ENCODE results near the gene GDF9. TPM values are rescaled to one million over a fixed set of nuclear protein-coding genes. Genes with fewer than 3 reads are reported as not detected.
A peak's percentile ranks its signal among the peaks of the same experiment; 100 is the strongest.

Gene GDF9
- total and polyA plus RNA-seq, 2 experiments from 2014 or later, result 0.11 to 0.14 TPM

DNA sequence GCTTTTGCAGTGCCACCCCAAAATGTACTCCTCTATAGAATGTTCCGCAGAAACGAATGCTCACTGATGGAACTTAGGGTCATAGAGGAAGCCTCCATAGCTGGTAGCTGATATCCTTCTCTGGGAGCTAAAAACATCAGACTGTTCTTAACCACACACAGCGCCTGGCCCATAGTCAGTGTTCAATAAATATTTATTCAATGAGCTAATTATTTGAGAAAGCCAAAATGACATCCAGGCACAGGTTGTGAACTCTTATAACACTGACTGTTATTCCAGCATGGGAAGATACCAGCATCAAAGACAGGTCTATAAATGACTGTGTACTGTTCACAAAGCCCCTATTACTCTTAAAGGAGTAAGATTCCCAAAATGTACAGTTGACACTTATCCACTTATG, 12.9 kb downstream of the GDF9 start (continued):
- TF ChIP-seq POLR2AphosphoS5 (IDR thresholded peaks at IDR 0.05; ENCODE audit: low read depth) (no peak), STAT1 (IDR thresholded peaks at IDR 0.05; ENCODE audit: unreplicated experiment) (no peak)
- TF ChIP-seq, protein P1, sequence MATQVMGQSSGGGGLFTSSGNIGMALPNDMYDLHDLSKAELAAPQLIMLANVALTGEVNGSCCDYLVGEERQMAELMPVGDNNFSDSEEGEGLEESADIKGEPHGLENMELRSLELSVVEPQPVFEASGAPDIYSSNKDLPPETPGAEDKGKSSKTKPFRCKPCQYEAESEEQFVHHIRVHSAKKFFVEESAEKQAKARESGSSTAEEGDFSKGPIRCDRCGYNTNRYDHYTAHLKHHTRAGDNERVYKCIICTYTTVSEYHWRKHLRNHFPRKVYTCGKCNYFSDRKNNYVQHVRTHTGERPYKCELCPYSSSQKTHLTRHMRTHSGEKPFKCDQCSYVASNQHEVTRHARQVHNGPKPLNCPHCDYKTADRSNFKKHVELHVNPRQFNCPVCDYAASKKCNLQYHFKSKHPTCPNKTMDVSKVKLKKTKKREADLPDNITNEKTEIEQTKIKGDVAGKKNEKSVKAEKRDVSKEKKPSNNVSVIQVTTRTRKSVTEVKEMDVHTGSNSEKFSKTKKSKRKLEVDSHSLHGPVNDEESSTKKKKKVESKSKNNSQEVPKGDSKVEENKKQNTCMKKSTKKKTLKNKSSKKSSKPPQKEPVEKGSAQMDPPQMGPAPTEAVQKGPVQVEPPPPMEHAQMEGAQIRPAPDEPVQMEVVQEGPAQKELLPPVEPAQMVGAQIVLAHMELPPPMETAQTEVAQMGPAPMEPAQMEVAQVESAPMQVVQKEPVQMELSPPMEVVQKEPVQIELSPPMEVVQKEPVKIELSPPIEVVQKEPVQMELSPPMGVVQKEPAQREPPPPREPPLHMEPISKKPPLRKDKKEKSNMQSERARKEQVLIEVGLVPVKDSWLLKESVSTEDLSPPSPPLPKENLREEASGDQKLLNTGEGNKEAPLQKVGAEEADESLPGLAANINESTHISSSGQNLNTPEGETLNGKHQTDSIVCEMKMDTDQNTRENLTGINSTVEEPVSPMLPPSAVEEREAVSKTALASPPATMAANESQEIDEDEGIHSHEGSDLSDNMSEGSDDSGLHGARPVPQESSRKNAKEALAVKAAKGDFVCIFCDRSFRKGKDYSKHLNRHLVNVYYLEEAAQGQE (IDR thresholded peaks at IDR 0.05; ENCODE audit: unreplicated experiment), result no peak
- TF ChIP-seq, protein P2, sequence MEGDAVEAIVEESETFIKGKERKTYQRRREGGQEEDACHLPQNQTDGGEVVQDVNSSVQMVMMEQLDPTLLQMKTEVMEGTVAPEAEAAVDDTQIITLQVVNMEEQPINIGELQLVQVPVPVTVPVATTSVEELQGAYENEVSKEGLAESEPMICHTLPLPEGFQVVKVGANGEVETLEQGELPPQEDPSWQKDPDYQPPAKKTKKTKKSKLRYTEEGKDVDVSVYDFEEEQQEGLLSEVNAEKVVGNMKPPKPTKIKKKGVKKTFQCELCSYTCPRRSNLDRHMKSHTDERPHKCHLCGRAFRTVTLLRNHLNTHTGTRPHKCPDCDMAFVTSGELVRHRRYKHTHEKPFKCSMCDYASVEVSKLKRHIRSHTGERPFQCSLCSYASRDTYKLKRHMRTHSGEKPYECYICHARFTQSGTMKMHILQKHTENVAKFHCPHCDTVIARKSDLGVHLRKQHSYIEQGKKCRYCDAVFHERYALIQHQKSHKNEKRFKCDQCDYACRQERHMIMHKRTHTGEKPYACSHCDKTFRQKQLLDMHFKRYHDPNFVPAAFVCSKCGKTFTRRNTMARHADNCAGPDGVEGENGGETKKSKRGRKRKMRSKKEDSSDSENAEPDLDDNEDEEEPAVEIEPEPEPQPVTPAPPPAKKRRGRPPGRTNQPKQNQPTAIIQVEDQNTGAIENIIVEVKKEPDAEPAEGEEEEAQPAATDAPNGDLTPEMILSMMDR (conservative IDR thresholded peaks at IDR 0.05; ENCODE audit: low read depth in 2 of 2), result no peak

DNA sequence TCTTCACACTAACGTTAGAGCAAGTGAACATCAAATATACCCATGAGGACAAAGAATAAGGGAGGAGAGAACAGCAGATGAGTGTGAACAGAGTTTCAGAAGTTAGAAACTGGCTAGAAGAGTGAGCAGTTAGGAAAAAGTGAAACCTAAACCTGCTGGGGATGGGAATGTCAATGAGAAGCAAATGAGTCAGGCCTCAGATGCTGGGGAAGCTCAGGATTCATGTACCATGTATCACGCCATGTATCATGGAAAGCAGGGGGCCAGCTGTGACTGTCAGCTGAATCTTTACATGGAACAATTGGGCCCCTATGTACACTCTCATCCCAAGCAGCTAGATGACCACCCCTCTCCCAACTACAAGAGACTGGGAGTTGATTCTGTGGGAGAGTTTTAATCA, 16.2 kb downstream of the GDF9 start:
- no peaks in the 10 kb centered on the region for H3F3A ChIP-seq (replicated peaks; ENCODE audit: low read depth)
- peak overlapping the region; percentile 52 for H2AFZ ChIP-seq
- DNase-seq (ENCODE audit: low spot score) (no peak), ATAC-seq (no peak)
- H3K27me3 Mint-ChIP-seq (ENCODE audit: insufficient read depth, low read depth, poor library complexity), result no peaks in the 10 kb centered on the region
- no peak overlapping the region for H3K4me2 ChIP-seq
- peaks cover 9% of the 10 kb centered on the region; the same call in 1 of the 2 replicates for H3K4me1 ChIP-seq (ENCODE audit: insufficient read depth)
- no peak overlapping the region for H3K4me3 ChIP-seq
- H4K20me1 ChIP-seq (replicated peaks; ENCODE audit: insufficient read depth), result no peaks in the 10 kb centered on the region
- no peaks in the 10 kb centered on the region for H3K36me3 Mint-ChIP-seq (ENCODE audit: low read depth)
- H3K36me3 ChIP-seq (ENCODE audit: insufficient read depth), result no peaks in the 10 kb centered on the region
- H3K27ac Mint-ChIP-seq, result no peak overlapping the region
- peaks cover 5% of the 10 kb centered on the region; the same call in 2 of the 3 replicates for H3K4me1 Mint-ChIP-seq
- H3K9me3 Mint-ChIP-seq, result no peaks in the 10 kb centered on the region
- no peak overlapping the region for H3K27ac ChIP-seq (ENCODE audit: low read depth)
- H3K79me2 ChIP-seq (replicated peaks; ENCODE audit: insufficient read depth), result no peaks in the 10 kb centered on the region
- H3K27me3 ChIP-seq (ENCODE audit: insufficient read depth), result no peaks in the 10 kb centered on the region
- H3K9me2 ChIP-seq (ENCODE audit: insufficient read depth), result no peaks in the 10 kb centered on the region
- no peak overlapping the region for H3K4me3 Mint-ChIP-seq
- no peak for TF ChIP-seq EZH2phosphoT487 (IDR thresholded peaks at IDR 0.05; ENCODE audit: unreplicated experiment)
- TF ChIP-seq ZNF331 (CRISPR knock-in tag; IDR thresholded peaks at IDR 0.05; ENCODE audit: low read depth), result no peak
- TF ChIP-seq, protein P1 (IDR thresholded peaks at IDR 0.05; ENCODE audit: unreplicated experiment), result no peak
- TF ChIP-seq ZNF114 (CRISPR knock-in tag; IDR thresholded peaks at IDR 0.05), result no peak
- TF ChIP-seq, protein P3, sequence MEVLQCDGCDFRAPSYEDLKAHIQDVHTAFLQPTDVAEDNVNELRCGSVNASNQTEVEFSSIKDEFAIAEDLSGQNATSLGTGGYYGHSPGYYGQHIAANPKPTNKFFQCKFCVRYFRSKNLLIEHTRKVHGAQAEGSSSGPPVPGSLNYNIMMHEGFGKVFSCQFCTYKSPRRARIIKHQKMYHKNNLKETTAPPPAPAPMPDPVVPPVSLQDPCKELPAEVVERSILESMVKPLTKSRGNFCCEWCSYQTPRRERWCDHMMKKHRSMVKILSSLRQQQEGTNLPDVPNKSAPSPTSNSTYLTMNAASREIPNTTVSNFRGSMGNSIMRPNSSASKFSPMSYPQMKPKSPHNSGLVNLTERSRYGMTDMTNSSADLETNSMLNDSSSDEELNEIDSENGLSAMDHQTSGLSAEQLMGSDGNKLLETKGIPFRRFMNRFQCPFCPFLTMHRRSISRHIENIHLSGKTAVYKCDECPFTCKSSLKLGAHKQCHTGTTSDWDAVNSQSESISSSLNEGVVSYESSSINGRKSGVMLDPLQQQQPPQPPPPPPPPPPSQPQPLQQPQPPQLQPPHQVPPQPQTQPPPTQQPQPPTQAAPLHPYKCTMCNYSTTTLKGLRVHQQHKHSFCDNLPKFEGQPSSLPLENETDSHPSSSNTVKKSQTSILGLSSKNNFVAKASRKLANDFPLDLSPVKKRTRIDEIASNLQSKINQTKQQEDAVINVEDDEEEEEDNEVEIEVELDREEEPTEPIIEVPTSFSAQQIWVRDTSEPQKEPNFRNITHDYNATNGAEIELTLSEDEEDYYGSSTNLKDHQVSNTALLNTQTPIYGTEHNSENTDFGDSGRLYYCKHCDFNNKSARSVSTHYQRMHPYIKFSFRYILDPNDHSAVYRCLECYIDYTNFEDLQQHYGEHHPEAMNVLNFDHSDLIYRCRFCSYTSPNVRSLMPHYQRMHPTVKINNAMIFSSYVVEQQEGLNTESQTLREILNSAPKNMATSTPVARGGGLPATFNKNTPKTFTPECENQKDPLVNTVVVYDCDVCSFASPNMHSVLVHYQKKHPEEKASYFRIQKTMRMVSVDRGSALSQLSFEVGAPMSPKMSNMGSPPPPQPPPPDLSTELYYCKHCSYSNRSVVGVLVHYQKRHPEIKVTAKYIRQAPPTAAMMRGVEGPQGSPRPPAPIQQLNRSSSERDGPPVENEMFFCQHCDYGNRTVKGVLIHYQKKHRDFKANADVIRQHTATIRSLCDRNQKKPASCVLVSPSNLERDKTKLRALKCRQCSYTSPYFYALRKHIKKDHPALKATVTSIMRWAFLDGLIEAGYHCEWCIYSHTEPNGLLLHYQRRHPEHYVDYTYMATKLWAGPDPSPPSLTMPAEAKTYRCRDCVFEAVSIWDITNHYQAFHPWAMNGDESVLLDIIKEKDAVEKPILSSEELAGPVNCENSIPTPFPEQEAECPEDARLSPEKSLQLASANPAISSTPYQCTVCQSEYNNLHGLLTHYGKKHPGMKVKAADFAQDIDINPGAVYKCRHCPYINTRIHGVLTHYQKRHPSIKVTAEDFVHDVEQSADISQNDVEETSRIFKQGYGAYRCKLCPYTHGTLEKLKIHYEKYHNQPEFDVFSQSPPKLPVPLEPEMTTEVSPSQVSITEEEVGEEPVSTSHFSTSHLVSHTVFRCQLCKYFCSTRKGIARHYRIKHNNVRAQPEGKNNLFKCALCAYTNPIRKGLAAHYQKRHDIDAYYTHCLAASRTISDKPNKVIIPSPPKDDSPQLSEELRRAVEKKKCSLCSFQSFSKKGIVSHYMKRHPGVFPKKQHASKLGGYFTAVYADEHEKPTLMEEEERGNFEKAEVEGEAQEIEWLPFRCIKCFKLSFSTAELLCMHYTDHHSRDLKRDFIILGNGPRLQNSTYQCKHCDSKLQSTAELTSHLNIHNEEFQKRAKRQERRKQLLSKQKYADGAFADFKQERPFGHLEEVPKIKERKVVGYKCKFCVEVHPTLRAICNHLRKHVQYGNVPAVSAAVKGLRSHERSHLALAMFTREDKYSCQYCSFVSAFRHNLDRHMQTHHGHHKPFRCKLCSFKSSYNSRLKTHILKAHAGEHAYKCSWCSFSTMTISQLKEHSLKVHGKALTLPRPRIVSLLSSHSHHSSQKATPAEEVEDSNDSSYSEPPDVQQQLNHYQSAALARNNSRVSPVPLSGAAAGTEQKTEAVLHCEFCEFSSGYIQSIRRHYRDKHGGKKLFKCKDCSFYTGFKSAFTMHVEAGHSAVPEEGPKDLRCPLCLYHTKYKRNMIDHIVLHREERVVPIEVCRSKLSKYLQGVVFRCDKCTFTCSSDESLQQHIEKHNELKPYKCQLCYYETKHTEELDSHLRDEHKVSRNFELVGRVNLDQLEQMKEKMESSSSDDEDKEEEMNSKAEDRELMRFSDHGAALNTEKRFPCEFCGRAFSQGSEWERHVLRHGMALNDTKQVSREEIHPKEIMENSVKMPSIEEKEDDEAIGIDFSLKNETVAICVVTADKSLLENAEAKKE (CRISPR knock-in tag; IDR thresholded peaks at IDR 0.05), result no peak
- no peak for TF ChIP-seq JUNB (IDR thresholded peaks at IDR 0.05; ENCODE audit: unreplicated experiment)
